C4-2B (cell line): ENCODE data around the gene XRCC6.

Source experiments
- CTCF ChIP-seq: fragments of 450-650 bp; conservative IDR thresholded peaks from 2 replicates; pipeline ENCODE4 v1.5.1; 2017; ENCODE audit warnings: mild to moderate bottlenecking
- ZFX ChIP-seq: fragments of 450-650 bp; IDR thresholded peaks from 2 replicates; pipeline ENCODE4 v1.6.1; 2017

- TF ChIP-seq CTCF (no peak), ZFX (no peak)
Measured at GRCh38 chr22:41585898-41586297, 35.2 kb upstream of the XRCC6 start.
